GM12878 (cell line): Measurements from ENCODE around the gene TCEANC2.

Experiments
- CTCF ChIP-seq, 3 experiments: IDR thresholded peaks in 2 of 3; conservative IDR thresholded peaks in 1 of 3; 2 replicates each; pipeline ENCODE4 v1.5.1; 2011; ENCODE audit warnings: low read depth in 3 of 3, low read length in 3 of 3, mild to moderate bottlenecking in 3 of 3, control low read depth in 2 of 3, moderate library complexity in 2 of 3, inconsistent platforms in 1 of 3, mixed read lengths in 1 of 3; ENCODE audit not compliant: control insufficient read depth in 2 of 3, insufficient read depth in 1 of 3; ENCODE audit errors: extremely low read depth in 1 of 3
- HDAC6 ChIP-seq: fragments of 200-600 bp; sonication (generic); IDR thresholded peaks from one replicate; pipeline ENCODE4 v1.8.0; 2017; ENCODE audit warnings: antibody characterized with exemption; ENCODE audit not compliant: unreplicated experiment
- NRF1 ChIP-seq: conservative IDR thresholded peaks from 2 replicates; pipeline ENCODE4 v1.6.1; 2011; ENCODE audit warnings: mild to moderate bottlenecking, low read depth, low read length, improper control_type of control experiment

- TF ChIP-seq CTCF (IDR thresholded peaks at IDR 0.05 in 2 of 3, conservative IDR thresholded peaks at IDR 0.05 in 1 of 3; ENCODE audit: control insufficient read depth in 2 of 3, extremely low read depth in 1 of 3, insufficient read depth in 1 of 3, low read depth in 3 of 3, low read length in 3 of 3) (no peak), HDAC6 (no peak), NRF1 (no peak)
These were observed 5.8 kb upstream of the TCEANC2 start for GRCh38 chr1:54047384-54048305.
